Left colon (tissue), 2 donors: ENCODE results near the gene TRAPPC10. TPM values are rescaled to one million over a fixed set of nuclear protein-coding genes. Genes with fewer than 3 reads are reported as not detected.
"Not testable (repeated sequence)": the region's sequence is repeated elsewhere in the genome, so short reads cannot be mapped to it uniquely, and the experiment has no call there.

ENCODE experiments used
- ATAC-seq: fragments of 200-7000 bp; cut with Tn5 transposase; one replicate; pipeline ENCODE4 v1.9.1; 2020; ENCODE audit warnings: mild to moderate bottlenecking, moderate library complexity
- DNase-seq, 2 donors: peaks; one replicate each; pipeline ENCODE4 v3.0.0-alpha.2; 2020
- intact Hi-C, 2 donors: fragments of 100-400 bp; cut with DNase I in 1 of 2; cut with micrococcal nuclease in 1 of 2; formaldehyde crosslinking; loops; one replicate each; pipeline versions ENCODE4 v1.11.2 to v1.14.0; 2022; cut with DNase I, micrococcal nuclease
- total RNA-seq, 2 donors: library from RNA; stranded (reverse); fragmentation: NEBNext Ultra II Directional; extraction: Animal tissue kit (Norgen Biotek cat#: 25700); gene quantifications; one replicate each; pipeline ENCODE4 v1.2.1, GENCODE V29; 2021
- donor health status: DM: no; HTN: no; CAD: no.
- donor health status: DM: yes; HTN: yes; CAD: no.

Gene TRAPPC10
- total RNA-seq, 2 donors from 2014 or later = 63.6 to 69.4 TPM

- ATAC-seq, intact Hi-C loops: not testable (repeated sequence)
- peak in 1 of 2 donors; percentile 14 for DNase-seq
Observed at GRCh38 chr21:44153889-44154228, 141.8 kb downstream of the TRAPPC10 start.

- intact Hi-C loops, DNase-seq: not testable (repeated sequence)
- ATAC-seq = peak; percentile 44
Observed at GRCh38 chr21:44154816-44155230, 142.7 kb downstream of the TRAPPC10 start.

GRCh38 chr21:44155231-44155993, 143.3 kb downstream of the TRAPPC10 start:
- ATAC-seq = peak; percentile 67
- intact Hi-C loops = not testable (repeated sequence)

GRCh38 chr21:44155994-44156380, 143.9 kb downstream of the TRAPPC10 start:
- DNase-seq, intact Hi-C loops, ATAC-seq: not testable (repeated sequence)

More at GRCh38 chr21:44155231-44155993, 143.3 kb downstream of the TRAPPC10 start:
- DNase-seq = not testable (repeated sequence)

Other genes starting within 250 kb of the TRAPPC10 start
- 10 to 100 TPM; 69.1 to 74.4 TPM for gene CSTB, start 236.0 kb upstream of the TRAPPC10 start, total RNA-seq
- gene RRP1, start 222.7 kb upstream of the TRAPPC10 start, total RNA-seq = 10 to 100 TPM; 13.0 to 18.5 TPM
- gene AGPAT3, start 147.1 kb upstream of the TRAPPC10 start, total RNA-seq = 100 to 1,000 TPM in 1 of 2 donors, 10 to 100 TPM in 1; 97.5 to 105 TPM
- gene PWP2, start 95.1 kb downstream of the TRAPPC10 start, total RNA-seq = 1 to 10 TPM; 1.7 to 7.2 TPM
- 10 to 100 TPM; 13.1 to 17.5 TPM for gene GATD3, start 121.4 kb downstream of the TRAPPC10 start, total RNA-seq
- gene ICOSLG, start 228.6 kb downstream of the TRAPPC10 start, total RNA-seq = 1 to 10 TPM; 3.2 to 5.0 TPM
- gene DNMT3L, start 249.6 kb downstream of the TRAPPC10 start, total RNA-seq = not detected